Measurements from ENCODE around the gene HOXD13.

The HOXD13 gene

DNA sequence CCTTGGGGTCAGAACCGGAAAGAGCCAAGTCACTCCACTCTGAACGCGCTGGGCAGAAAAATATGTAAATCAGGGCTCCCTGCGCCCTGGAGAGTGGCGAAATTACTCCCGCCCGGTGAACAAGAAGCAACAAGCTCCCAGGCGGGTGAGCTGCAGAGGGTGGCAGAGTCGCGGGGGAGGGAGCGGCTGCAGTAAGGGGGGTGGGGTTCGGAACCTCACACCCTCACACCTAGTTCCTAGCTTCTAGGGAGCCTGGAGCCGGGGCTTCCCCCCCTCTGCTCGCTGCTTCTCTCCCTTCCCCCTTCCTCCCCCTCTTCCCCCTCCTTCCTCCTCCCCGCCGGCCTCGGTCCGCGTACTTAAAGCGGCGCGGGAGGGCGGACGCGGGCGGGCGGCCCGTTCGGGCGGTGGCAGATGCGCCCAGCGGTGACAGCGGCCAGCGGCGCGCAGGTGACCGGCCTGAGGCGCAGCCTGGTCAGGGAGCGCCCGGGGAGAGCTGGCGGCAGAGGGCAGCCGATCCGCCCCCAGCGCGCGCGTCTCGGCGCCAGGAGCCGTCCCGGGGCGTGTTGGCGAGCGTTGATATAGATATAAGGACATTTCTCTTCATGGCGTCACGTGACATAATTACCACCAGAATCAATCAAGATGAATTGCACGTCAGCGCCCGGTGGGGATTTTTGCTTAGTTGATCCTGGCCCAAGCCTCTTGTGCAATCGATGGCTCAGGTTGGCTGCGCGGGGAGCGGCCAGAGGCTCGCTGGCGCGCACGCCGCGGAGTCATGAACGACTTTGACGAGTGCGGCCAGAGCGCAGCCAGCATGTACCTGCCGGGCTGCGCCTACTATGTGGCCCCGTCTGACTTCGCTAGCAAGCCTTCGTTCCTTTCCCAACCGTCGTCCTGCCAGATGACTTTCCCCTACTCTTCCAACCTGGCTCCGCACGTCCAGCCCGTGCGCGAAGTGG lies 14.3 kb downstream of the HOXD13 start, which contains the start of gene HOXD11:
Gene HOXD11, plus strand, starts transcription at position 700 of the 959 bp plus-strand sequence. Its CDS starts 76 bp downstream, at position 776.
- peak; percentile 84 for DNase-seq

DNA sequence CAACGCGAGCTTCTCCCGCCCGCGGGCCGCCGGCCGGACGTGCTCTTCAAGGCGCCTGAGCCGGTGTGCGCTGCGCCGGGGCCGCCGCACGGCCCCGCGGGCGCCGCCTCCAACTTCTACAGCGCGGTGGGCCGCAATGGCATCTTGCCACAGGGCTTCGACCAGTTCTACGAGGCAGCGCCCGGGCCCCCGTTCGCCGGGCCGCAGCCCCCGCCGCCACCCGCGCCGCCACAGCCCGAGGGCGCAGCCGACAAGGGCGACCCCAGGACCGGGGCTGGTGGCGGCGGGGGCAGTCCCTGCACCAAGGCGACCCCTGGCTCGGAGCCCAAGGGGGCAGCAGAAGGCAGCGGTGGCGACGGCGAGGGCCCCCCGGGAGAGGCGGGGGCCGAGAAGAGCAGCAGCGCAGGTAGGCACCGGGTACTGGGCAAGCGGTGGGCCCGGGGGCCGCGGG lies 15.2 kb downstream of the HOXD13 start:
- peak; percentile 71 for DNase-seq

DNA sequence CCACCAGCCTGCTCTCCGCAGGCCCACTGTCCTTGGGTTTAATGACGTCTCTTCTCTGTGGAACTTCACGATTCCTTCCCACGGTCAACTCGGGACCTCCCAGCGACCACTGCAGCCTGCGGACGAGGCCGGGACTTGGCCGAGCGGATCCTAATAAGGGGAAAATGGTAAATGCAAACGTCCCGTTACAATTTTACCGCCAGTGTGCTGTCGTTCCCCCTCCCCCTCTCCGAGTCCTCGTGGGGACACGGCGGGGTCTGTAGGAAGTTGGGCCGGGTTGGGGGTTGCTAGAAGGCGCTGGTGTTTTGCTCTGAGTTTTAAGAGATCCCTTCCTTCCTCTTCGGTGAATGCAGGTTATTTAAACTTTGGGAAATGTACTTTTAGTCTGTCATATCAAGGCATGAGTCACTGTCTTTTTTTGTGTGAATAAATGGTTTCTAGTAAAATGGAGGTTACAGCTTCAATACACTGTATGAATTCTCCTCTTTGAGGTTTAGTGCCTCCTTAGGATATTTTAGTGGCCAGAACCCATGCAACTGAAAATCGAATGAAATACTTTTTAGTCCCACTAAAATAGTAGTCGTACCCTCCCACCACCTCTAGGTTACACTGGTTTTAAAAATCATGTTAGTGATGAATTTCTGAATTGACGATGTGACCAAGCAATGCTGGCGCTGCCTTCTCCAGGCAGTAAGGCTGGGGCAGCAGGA lies 16.8 kb downstream of the HOXD13 start:
- no peak for DNase-seq

DNA sequence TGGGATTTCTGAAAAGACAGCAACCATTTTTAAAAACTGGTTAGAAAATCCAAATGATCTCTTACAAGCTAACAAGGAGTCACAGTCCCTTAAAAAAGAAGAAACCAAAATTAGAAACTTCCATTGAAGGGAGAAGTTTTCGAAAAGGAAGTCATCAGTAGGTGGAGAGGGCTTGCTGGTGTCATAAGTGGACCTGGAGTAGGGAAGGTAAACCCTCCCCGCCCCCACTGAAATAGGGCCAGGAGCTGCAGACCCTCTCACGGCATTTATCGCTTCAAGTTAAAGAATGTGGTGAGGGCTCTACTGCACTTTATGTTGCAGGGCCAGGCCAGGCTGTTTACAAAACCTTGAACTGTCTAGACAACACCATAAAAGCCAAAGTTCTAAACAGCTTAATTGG lies 17.4 kb downstream of the HOXD13 start:
- DNase-seq: no peak

DNA sequence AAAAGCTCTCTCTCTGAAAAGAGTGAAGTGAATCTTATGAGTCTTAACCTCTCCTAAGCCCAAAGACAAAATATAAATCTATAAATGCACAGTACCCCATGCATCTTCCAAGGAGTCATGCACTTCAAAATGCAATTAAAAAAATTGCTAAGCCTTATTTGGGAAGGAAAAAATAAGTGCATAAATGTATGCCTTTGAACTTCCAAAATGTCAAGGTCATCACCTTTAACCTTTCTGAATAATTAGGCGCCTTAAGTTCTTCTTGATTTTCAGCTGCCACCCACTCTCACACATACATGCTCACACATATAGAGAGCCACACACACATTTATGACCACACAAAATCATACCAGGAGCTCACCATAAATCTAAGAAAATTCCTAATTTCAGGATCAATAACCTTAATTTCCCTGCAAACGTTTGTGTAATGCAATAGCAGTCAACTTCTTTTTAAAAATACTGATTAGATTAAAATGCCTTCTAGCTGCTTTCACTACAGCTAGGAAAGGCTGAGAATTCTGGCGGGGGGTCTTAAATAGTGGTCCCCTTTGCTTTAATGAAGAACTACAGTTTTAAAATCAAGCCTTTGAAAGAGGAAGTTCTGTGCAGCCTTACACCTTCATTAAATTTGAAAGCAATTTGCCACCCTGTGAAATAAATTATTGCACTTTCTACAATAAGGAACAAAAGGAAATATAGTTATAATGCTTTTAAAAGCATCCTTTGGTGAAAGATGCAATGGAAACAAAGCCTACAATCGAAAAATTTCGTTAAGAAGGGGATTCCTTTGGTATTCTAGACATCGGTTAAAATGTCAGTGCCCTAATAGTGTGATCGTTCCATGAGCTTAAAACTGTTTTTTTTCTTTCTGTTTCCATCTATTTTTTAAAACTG lies 18.1 kb downstream of the HOXD13 start:
- no peak for DNase-seq

DNA sequence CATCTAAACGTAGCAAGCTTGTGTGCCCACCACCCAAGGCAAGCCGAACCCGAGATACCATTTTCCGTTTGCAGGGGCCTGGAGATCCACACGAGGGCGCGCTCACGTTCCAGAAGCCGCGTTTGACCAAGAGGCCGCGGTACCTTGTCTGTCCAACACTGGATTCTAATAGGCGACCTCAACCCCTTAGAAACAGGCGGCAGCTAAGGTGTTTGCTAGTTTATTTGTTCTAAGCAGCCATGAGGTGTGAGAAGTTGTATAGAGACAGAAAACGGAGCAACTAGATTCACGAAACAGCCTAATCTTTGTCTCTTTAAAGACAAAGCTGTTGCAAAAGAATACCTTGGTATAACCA lies 18.8 kb downstream of the HOXD13 start:
- DNase-seq: peak; percentile 93

DNA sequence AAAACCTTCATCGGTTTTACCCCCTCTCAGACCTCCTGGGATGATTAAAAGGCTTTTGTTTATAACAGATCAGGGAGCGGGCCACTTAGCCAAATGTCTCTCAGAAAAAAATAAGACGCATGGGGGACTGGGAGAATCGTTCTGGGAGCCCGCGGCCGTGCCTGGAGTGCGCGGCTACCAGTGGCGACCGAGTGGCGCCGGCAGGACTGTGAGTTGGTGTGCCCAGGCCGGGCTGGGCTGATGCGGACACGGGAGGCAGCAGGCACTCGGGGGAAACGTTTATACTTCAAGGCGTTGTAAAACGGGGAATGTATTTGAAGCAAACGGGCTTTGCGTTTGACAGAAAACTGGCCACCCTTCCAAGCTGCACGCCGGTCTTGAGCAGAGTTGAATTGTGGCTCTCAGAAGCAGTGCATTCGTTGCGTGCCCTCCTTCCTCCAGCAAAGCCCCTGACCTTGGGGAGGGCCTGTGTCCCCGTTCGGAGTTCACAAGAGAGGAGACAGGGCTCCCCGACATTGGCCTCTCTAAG lies 19.4 kb downstream of the HOXD13 start:
- DNase-seq: peak; percentile 33

DNA sequence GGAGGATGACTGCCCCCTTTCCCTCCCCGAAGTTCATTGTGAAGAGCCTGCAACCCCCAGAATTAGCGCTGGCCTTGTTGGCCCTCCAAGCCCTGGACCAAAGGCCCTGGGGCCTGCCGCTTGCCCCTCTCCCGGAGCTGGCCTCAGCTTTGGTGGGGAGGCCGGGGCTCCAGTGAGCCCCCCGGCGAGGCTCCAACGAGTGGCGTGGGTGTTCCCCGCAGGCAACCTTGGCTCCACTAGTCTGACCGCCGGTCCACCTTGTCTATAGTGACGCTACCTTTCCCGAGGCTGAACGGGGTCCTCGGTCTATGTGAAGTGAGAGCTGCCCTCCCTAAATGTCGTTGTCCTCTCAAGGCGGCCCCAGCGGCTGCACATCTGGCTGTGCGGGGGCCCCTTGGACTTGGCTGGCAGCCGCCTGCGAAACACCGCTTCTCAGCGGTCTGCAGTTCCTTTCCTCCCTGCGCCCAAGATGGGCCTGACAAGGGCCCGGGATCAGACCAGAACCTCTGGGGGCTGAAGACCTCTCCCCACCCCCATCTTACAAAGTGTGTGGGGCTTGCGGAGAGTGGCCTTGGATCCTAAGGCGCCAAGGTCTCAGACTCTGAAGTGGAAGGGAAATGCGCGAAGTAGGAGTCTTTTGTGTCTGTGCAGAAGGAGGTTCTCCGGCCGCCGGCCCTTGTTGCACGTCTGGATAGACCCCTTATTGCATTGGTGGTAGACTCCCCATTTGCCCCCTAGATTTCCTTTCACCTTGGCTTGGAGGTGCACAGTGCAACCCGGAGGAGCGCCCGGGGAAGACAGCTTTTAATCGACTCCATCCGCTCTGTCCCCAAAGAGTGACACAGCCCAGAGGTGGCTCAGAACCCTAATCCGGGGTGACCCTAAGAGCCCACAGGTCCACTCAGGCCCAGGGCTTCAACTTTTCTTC lies 20.1 kb downstream of the HOXD13 start:
- DNase-seq: no peak

DNA sequence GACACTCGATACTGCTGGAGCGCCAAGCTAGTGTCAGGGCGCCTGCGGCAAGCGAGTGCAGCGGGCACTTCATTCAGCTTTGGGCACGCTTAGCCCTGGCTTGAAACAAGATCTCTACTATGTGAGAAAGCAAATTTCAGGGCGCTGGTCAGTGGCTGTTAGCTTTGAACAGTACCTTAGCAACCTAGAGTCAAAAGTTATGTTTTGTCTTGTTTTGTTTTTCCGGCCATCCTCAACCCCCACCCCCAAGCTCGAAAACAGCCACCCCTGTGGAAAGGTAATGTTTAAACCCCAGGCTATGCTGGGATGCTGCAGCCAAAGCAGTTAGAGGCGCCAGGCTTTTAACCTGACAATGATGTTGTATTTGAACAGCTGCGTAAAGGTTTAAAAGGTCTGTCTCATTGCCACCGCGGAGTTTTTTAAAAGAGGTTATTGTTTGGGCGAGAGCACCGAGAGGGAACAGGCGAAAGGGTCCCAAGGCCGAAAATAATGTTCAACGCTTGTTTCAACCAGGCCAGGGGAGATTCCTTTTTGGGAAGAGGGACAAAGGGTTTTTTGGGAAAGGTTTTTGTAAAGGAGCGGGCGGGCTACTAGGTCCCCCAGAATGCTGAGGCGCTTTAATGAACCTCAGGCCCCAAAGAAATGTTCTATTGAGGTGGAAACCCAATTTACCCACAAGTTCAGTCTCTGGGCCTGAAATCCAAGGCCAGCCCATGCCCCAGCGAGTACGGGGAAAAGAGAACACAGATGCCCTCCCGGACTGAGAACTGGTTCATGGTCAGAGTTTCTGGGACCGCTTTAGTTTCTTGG lies 21.8 kb downstream of the HOXD13 start:
- peak; percentile 90 for DNase-seq

DNA sequence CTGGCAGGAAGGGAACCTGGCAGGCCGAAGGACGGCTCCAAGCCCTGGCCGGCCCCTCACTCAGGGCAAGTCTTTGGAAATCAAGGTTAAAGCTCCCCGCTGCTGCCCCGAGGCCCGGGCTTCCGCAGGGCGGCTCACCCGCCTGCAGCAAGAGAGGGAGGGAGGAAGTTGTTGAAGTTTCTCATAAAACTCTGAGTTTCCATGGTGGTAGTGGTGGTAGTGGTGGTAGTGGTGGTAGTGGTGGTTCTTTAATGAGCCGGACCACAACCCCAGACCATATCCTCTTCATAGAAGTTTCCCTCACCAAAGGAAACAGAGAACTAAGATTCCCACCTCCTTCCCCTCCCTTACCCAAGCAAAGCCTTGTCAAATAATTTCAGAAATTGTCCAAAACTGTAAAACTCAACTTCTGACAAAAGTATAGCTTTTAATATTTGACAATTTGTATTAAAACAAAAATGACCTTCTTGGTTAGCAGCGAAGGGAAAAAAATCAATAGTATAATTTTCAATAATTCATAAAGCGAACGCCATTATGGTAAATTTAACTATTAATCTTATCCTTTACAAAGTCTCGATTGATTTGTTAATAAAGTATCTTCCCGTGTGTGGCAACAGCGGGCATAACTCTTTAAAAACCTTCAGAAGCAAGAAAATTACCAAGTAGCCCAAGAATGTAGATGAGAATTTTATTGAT lies 22.6 kb downstream of the HOXD13 start:
- DNase-seq: no peak

DNA sequence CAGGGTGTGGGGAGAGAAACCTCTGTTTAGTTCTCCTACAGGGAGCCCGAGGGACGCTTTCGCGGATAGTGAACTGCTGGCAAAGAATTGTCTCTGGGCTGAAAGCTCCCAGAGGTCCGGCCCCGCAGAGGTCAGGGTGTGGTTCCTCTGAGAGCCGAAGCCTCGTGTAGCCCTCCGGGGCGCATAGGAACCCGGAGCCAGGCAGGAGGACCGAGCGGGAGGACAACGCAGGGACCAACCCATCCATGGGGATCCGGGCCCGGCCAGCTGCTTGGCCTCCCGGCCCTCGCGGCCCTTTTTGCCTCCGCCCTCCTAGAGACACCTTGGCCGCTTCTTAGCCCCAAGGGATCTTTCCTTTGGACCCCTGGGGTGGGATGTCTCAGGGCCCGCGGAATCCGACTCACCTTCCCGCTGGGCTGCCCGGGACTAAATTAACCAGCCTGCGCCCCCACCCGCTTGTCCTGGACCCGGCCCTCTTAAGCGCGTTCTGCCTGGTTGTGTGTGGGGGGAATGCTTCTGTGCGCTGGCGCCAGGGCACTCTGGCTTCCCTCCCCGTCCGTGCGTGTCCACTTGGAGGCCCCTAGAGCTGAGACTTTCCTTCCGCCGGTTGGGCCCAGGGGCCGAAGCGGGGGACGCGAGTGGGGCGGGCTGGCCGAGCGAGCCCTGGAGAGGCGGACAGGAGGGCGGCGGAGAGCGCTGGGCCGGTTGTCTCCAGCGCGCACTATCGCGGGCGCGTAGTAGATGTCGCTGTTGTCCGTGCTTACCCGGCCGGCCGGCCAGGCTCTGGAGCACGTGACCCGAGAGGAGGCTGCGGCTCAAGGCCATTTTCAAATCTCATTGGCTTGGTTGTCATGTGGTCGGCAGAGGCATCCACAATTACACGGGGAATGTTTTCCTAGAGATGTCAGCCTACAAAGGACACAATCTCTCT lies 23.6 kb downstream of the HOXD13 start, which contains the start of gene HOXD10:
Gene HOXD10, plus strand, starts transcription at position 896 of the 931 bp plus-strand sequence. CDS start 56 bp downstream, outside the sequence.
- peak; percentile 92 for DNase-seq

DNA sequence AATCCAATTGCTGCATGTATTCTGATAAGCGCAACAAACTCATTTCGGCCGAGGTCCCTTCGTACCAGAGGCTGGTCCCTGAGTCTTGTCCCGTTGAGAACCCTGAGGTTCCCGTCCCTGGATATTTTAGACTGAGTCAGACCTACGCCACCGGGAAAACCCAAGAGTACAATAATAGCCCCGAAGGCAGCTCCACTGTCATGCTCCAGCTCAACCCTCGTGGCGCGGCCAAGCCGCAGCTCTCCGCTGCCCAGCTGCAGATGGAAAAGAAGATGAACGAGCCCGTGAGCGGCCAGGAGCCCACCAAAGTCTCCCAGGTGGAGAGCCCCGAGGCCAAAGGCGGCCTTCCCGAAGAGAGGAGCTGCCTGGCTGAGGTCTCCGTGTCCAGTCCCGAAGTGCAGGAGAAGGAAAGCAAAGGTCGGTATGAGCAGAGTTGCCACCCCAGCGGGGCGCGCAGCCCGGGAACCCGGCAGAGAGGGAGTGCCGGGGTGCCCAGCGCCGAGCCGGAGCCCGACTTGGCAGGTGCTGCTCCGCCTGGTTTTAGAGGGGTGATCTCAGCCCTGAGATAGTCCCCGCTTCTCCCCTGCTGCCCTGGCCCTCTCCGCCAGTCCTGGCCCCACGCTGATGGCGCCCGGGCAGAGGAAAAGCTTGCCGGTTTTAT lies 24.8 kb downstream of the HOXD13 start:
- DNase-seq: no peak

DNA sequence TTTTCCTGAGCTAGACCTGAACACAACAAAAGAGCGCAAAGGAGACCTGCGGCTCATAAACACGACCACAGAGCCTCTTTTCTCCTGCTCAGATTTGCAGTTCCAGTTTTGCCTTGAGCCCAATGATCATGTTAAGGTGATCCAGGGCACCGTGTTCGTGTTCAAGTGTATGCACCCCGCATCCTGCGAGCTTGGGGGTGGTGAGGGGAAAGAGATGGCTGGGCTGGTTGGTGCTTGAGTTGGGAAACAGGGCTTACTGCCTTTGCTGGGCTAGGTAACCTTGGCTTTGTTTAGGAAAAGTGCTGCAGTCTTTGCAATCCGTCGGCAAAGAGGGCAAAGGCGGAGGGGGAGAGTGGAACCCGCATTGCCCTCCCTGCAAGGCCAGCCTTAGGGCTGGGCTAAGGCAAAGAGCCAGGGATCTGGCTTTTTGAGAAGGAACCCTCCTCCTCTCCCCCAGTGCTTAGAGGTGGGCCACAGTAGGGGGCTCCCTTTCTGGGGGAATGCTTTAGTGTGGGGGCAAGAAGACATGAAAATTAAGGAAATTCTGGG lies 25.4 kb downstream of the HOXD13 start:
- DNase-seq: no peak

DNA sequence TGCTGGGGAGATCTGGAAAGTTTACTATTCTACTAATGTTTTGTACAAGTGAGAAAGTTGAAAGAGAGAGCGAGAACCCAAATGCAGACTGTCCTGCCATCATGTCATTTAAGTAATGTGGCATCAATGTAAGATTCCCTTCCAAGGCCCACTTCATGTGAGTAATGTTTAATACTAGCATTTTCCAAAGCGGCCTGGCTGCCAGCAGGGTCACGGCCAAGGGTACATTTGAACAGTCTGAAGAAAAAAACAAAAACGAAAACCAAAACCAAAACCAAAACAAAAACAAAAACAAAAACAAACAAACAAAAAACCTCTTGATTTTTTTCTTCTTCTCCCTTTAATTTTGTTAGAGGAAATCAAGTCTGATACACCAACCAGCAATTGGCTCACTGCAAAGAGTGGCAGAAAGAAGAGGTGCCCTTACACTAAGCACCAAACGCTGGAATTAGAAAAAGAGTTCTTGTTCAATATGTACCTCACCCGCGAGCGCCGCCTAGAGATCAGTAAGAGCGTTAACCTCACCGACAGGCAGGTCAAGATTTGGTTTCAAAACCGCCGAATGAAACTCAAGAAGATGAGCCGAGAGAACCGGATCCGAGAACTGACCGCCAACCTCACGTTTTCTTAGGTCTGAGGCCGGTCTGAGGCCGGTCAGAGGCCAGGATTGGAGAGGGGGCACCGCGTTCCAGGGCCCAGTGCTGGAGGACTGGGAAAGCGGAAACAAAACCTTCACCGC lies 26.2 kb downstream of the HOXD13 start:
- DNase-seq: peak; percentile 87

DNA sequence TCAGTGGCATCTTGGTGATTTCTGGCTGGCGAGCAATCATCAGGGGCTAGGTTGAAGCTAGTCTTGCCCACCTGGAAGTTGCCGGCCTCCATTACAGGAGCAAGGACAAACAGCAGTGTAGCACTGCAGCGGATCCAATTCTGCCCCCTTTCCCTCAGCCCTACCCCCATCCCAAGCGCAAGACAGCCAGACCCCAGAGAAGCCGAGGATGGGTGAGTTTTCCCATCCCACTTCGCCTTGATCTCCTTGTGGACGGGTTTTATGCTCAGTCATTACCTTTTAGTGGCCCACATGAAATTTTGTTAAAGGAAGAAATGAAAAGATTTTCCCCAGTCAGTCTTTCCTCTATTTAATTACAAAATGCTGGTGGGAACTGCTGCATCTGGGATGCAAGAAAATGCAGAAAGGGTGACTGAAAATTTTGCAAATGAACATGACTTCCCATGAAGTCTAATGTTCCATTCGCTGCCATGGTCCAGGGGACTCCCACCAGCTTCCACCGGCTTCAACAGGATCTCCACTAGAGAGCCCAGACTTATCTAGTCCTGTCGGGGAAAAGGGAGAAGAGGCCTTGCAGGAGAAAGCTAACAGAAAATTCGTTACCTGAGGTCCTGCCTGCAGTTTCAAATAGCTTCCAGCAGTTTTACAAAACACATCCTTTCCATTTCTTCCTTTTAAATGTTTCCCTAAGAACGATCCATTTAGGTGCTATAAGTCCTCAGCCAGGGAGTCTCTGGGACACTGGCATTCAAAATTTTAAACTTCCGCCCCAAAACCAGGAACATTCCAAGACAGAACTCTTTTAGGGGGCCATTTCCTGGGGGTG lies 28.1 kb downstream of the HOXD13 start:
- DNase-seq: no peak
